Measurements from ENCODE around the gene DPYSL3. TPM values are rescaled to one million over a fixed set of nuclear protein-coding genes. Genes with fewer than 3 reads are reported as not detected.

Gene DPYSL3
- total RNA-seq, 1 experiment from 2014 or later, result 156 TPM

- no peak overlapping the region for H3K27ac ChIP-seq
- peaks cover 90% of the 10 kb centered on the region for H3K36me3 ChIP-seq
- no peak for DNase-seq (ENCODE audit: low read depth in 1 of 2, low spot score in 2 of 2)
- no peaks in the 10 kb centered on the region for H3K9me3 ChIP-seq (replicated peaks)
- H3K27me3 ChIP-seq (replicated peaks), result no peaks in the 10 kb centered on the region
- no peak overlapping the region for H3K4me3 ChIP-seq
- peaks cover 28% of the 10 kb centered on the region for H3K4me1 ChIP-seq (replicated peaks)
Observed at GRCh38 chr5:147410496-147411358, 99.1 kb downstream of the DPYSL3 start.

GRCh38 chr5:147408980-147409379, 100.9 kb downstream of the DPYSL3 start:
- peaks cover 45% of the 10 kb centered on the region for H3K4me1 ChIP-seq (replicated peaks)
- H3K27ac ChIP-seq, result no peak overlapping the region
- no peak overlapping the region for H3K4me3 ChIP-seq
- no peak for DNase-seq (ENCODE audit: low read depth in 1 of 2, low spot score in 2 of 2)
- peaks cover 84% of the 10 kb centered on the region for H3K36me3 ChIP-seq
- H3K27me3 ChIP-seq (replicated peaks), result no peaks in the 10 kb centered on the region
- H3K9me3 ChIP-seq (replicated peaks), result no peaks in the 10 kb centered on the region

- Histone ChIP-seq H3K4me3 (no peak overlapping the region), H3K27me3 (replicated peaks) (no peaks in the 10 kb centered on the region), H3K27ac (peak overlapping the region; percentile 78), H3K36me3 (peaks cover 76% of the 10 kb centered on the region), H3K4me1 (replicated peaks) (peaks cover 59% of the 10 kb centered on the region), H3K9me3 (replicated peaks) (no peaks in the 10 kb centered on the region)
- peak; percentile 79 to 93 for DNase-seq (ENCODE audit: low read depth in 1 of 2, low spot score in 2 of 2)
Observed at GRCh38 chr5:147407094-147407681, 102.7 kb downstream of the DPYSL3 start.

- H3K36me3 ChIP-seq, result peaks cover 73% of the 10 kb centered on the region
- peak overlapping the region; percentile 78 for H3K27ac ChIP-seq
- peaks cover 59% of the 10 kb centered on the region for H3K4me1 ChIP-seq (replicated peaks)
- H3K9me3 ChIP-seq (replicated peaks), result no peaks in the 10 kb centered on the region
- no peaks in the 10 kb centered on the region for H3K27me3 ChIP-seq (replicated peaks)
- no peak overlapping the region for H3K4me3 ChIP-seq
- DNase-seq (ENCODE audit: low read depth in 1 of 2, low spot score in 2 of 2), result no peak
Observed at GRCh38 chr5:147406636-147407035, 103.2 kb downstream of the DPYSL3 start.

GRCh38 chr5:147404706-147405105, 105.2 kb downstream of the DPYSL3 start:
- H3K4me1 ChIP-seq (replicated peaks), result peaks cover 59% of the 10 kb centered on the region
- no peak for DNase-seq (ENCODE audit: low read depth in 1 of 2, low spot score in 2 of 2)
- peaks cover 73% of the 10 kb centered on the region for H3K36me3 ChIP-seq

GRCh38 chr5:147403651-147404640, 105.9 kb downstream of the DPYSL3 start:
- Histone ChIP-seq H3K27ac (peak overlapping the region; percentile 99), H3K27me3 (replicated peaks) (no peaks in the 10 kb centered on the region), H3K9me3 (replicated peaks) (no peaks in the 10 kb centered on the region), H3K4me3 (no peak overlapping the region), H3K36me3 (peaks cover 73% of the 10 kb centered on the region), H3K4me1 (replicated peaks) (peaks cover 59% of the 10 kb centered on the region)
- DNase-seq (ENCODE audit: low read depth in 1 of 2, low spot score in 2 of 2), result peak; percentile 95 to 99

More at GRCh38 chr5:147404706-147405105, 105.2 kb downstream of the DPYSL3 start:
- Histone ChIP-seq H3K27me3 (replicated peaks) (no peaks in the 10 kb centered on the region), H3K27ac (peak overlapping the region; percentile 99), H3K4me3 (no peak overlapping the region), H3K9me3 (replicated peaks) (no peaks in the 10 kb centered on the region)

- Histone ChIP-seq H3K27me3 (replicated peaks) (no peaks in the 10 kb centered on the region), H3K36me3 (peaks cover 75% of the 10 kb centered on the region), H3K27ac (no peak overlapping the region), H3K4me1 (replicated peaks) (peaks cover 33% of the 10 kb centered on the region), H3K4me3 (no peak overlapping the region), H3K9me3 (replicated peaks) (no peaks in the 10 kb centered on the region)
- no peak for DNase-seq (ENCODE audit: low read depth in 1 of 2, low spot score in 2 of 2)
Observed at GRCh38 chr5:147400881-147401280, 109.0 kb downstream of the DPYSL3 start.

- H3K4me3 ChIP-seq, result no peak overlapping the region
- no peaks in the 10 kb centered on the region for H3K9me3 ChIP-seq (replicated peaks)
- H3K27me3 ChIP-seq (replicated peaks), result no peaks in the 10 kb centered on the region
- peaks cover 27% of the 10 kb centered on the region for H3K4me1 ChIP-seq (replicated peaks)
- no peak for DNase-seq (ENCODE audit: low read depth in 1 of 2, low spot score in 2 of 2)
- no peak overlapping the region for H3K27ac ChIP-seq
- peaks cover 75% of the 10 kb centered on the region for H3K36me3 ChIP-seq
Observed at GRCh38 chr5:147400126-147400809, 109.6 kb downstream of the DPYSL3 start.

- no peaks in the 10 kb centered on the region for H3K9me3 ChIP-seq (replicated peaks)
- no peak overlapping the region for H3K27ac ChIP-seq
- no peaks in the 10 kb centered on the region for H3K27me3 ChIP-seq (replicated peaks)
- peaks cover 13% of the 10 kb centered on the region for H3K4me1 ChIP-seq (replicated peaks)
- no peak for DNase-seq (ENCODE audit: low read depth in 1 of 2, low spot score in 2 of 2)
- H3K36me3 ChIP-seq, result peaks cover 73% of the 10 kb centered on the region
- no peak overlapping the region for H3K4me3 ChIP-seq
Observed at GRCh38 chr5:147398860-147399259, 111.0 kb downstream of the DPYSL3 start.

- Histone ChIP-seq H3K27me3 (replicated peaks) (no peaks in the 10 kb centered on the region), H3K4me3 (no peak overlapping the region), H3K36me3 (peaks cover 72% of the 10 kb centered on the region), H3K4me1 (replicated peaks) (peaks cover under 1% of the 10 kb centered on the region), H3K27ac (no peak overlapping the region), H3K9me3 (replicated peaks) (no peaks in the 10 kb centered on the region)
- no peak for DNase-seq (ENCODE audit: low read depth in 1 of 2, low spot score in 2 of 2)
Observed at GRCh38 chr5:147397616-147398015, 112.3 kb downstream of the DPYSL3 start.

GRCh38 chr5:147396070-147396823, 113.6 kb downstream of the DPYSL3 start:
- Histone ChIP-seq H3K27ac (no peak overlapping the region), H3K36me3 (peaks cover 76% of the 10 kb centered on the region), H3K4me1 (replicated peaks) (no peaks in the 10 kb centered on the region), H3K9me3 (replicated peaks) (no peaks in the 10 kb centered on the region), H3K27me3 (replicated peaks) (no peaks in the 10 kb centered on the region), H3K4me3 (no peak overlapping the region)
- DNase-seq (ENCODE audit: low read depth in 1 of 2, low spot score in 2 of 2), result no peak

GRCh38 chr5:147393874-147394672, 115.8 kb downstream of the DPYSL3 start:
- no peaks in the 10 kb centered on the region for H3K27me3 ChIP-seq (replicated peaks)
- no peaks in the 10 kb centered on the region for H3K4me1 ChIP-seq (replicated peaks)
- H3K4me3 ChIP-seq, result no peak overlapping the region
- DNase-seq (ENCODE audit: low read depth in 1 of 2, low spot score in 2 of 2), result no peak
- no peak overlapping the region for H3K27ac ChIP-seq
- H3K9me3 ChIP-seq (replicated peaks), result no peaks in the 10 kb centered on the region
- peaks cover 55% of the 10 kb centered on the region for H3K36me3 ChIP-seq

Measured in SJSA1 (cell line).